GM12878 (cell line): ENCODE data around the gene EFTUD2. TPM values are rescaled to one million over a fixed set of nuclear protein-coding genes. Genes with fewer than 3 reads are reported as not detected.

Experiments used
- ATAC-seq: fragments of 200-7000 bp; cut with Tn5 transposase; 3 replicates; pipeline ENCODE4 v1.9.1; 2020; ENCODE audit warnings: mild to moderate bottlenecking, moderate library complexity
- BruUV-seq: library from RNA; stranded (reverse); fragments of 400-500 nt; replicated peaks from 2 replicates; lab custom pipeline; 2021; lab: Mats Ljungman, UMichigan
- CTCF ChIA-PET: fragments of 300-600 bp; sonication (Branson Sonifier 250); formaldehyde crosslinking; extraction: SDS; loops from one replicate; lab custom pipeline; 2021; ENCODE audit warnings: inconsistent platforms; lab: Yijun Ruan, JAX
- POLR2A ChIA-PET: fragments of 350-600 bp; formaldehyde crosslinking; extraction: SDS; loops from one replicate; lab custom pipeline; 2021; ENCODE audit warnings: inconsistent platforms; lab: Charles Lee
- RAD21 ChIA-PET: fragments of 300-600 bp; sonication (Branson Sonifier 250); formaldehyde crosslinking; loops from one replicate; lab custom pipeline; 2023; ENCODE audit warnings: antibody characterized with exemption; ENCODE audit not compliant: unreplicated experiment; lab: Charles Lee
- SMC1A ChIA-PET: fragments of 300-600 bp; sonication (Branson Sonifier 250); formaldehyde crosslinking; loops from one replicate; lab custom pipeline; 2023; ENCODE audit not compliant: unreplicated experiment, uncharacterized antibody; lab: Charles Lee
- DNase-seq: peaks from one replicate; pipeline ENCODE4 v3.0.0-alpha.2; 2011; ENCODE audit warnings: low read depth, low spot score
- FAIRE-seq: peaks from 3 replicates; lab custom pipeline; 2011; peaks lifted over from hg19 to GRCh38; lab: Jason Lieb, UNC
- H2AFZ ChIP-seq: 2 replicates; pipeline ENCODE4 v1.6.0; 2011; ENCODE audit warnings: low read depth, low read length, control low read depth; ENCODE audit not compliant: control insufficient read depth
- H3K27ac ChIP-seq: 2 replicates; pipeline ENCODE4 v1.5.1; 2011; ENCODE audit warnings: control low read depth; ENCODE audit not compliant: control insufficient read depth, insufficient read depth
- H3K27me3 ChIP-seq, 2 experiments: replicated peaks in 1 of 2; 2 replicates each; pipeline versions ENCODE4 v1.6.0 to v1.6.1; 2011; ENCODE audit warnings: low read length in 1 of 2; ENCODE audit not compliant: control insufficient read depth in 2 of 2, insufficient read depth in 2 of 2
- H3K36me3 ChIP-seq, 2 experiments: 2 replicates each; pipeline ENCODE4 v1.5.1; 2011; ENCODE audit warnings: low read length in 1 of 2; ENCODE audit not compliant: control insufficient read depth in 2 of 2, insufficient read depth in 2 of 2
- H3K4me1 ChIP-seq: 2 replicates; pipeline ENCODE4 v1.6.1; 2011; ENCODE audit warnings: mild to moderate bottlenecking, low read length, moderate library complexity, mixed read lengths; ENCODE audit not compliant: control insufficient read depth, insufficient read depth
- H3K4me2 ChIP-seq: 2 replicates; pipeline ENCODE4 v1.6.0; 2011; ENCODE audit warnings: control low read depth; ENCODE audit not compliant: control insufficient read depth, insufficient read depth
- H3K4me3 ChIP-seq: fragments of 200-600 bp; sonication (generic); 2 replicates; pipeline ENCODE4 v1.5.1; 2016
- H3K79me2 ChIP-seq: 2 replicates; pipeline ENCODE4 v1.6.0; 2011; ENCODE audit warnings: low read length; ENCODE audit not compliant: control insufficient read depth, insufficient read depth
- H3K9ac ChIP-seq: 2 replicates; pipeline ENCODE4 v1.8.0; 2011; ENCODE audit warnings: low read length, control low read depth, mixed read lengths; ENCODE audit not compliant: control insufficient read depth, insufficient read depth
- H3K9me3 ChIP-seq: replicated peaks from 3 replicates; pipeline ENCODE4 v1.5.1; 2011; ENCODE audit warnings: mild to moderate bottlenecking, low read length; ENCODE audit not compliant: control insufficient read depth, insufficient read depth
- H4K20me1 ChIP-seq: 2 replicates; pipeline ENCODE4 v1.6.0; 2011; ENCODE audit not compliant: control insufficient read depth, insufficient read depth
- BCL3 ChIP-seq: IDR thresholded peaks from 2 replicates; pipeline ENCODE4 v1.6.1; 2011; ENCODE audit warnings: borderline replicate concordance, low read depth, mild to moderate bottlenecking, moderate library complexity, low read length; ENCODE audit not compliant: insufficient read depth, poor library complexity, severe bottlenecking
- CBFB ChIP-seq: IDR thresholded peaks from 2 replicates; pipeline ENCODE4 v1.6.1; 2016; ENCODE audit warnings: antibody characterized with exemption, low read depth
- EZH2 ChIP-seq: IDR thresholded peaks from 2 replicates; pipeline ENCODE4 v1.6.1; 2012; ENCODE audit warnings: low read depth, mild to moderate bottlenecking, control low read depth, inconsistent platforms, low read length, borderline replicate concordance; ENCODE audit not compliant: control insufficient read depth
- MEF2B ChIP-seq: fragments of 450-650 bp; IDR thresholded peaks from 2 replicates; pipeline ENCODE4 v1.6.1; 2018; ENCODE audit warnings: mild to moderate bottlenecking, moderate library complexity; ENCODE audit not compliant: partially characterized antibody, poor library complexity, severe bottlenecking
- SIX5 ChIP-seq: IDR thresholded peaks from 2 replicates; pipeline ENCODE4 v1.6.1; 2011; ENCODE audit warnings: mild to moderate bottlenecking, low read depth, low read length, moderate library complexity; ENCODE audit not compliant: severe bottlenecking
- TARDBP ChIP-seq: IDR thresholded peaks from 2 replicates; pipeline ENCODE4 v1.6.1; 2016; ENCODE audit warnings: borderline replicate concordance
- TCF12 ChIP-seq: IDR thresholded peaks from 2 replicates; pipeline ENCODE4 v1.6.1; 2011; ENCODE audit warnings: low read depth, mild to moderate bottlenecking, low read length
- WGBS: methylation state at CpG from one replicate; pipeline ENCODE4 v1.1.6; 2016; ENCODE audit warnings: low lambda C conversion rate; ENCODE audit not compliant: insufficient replicate concordance, insufficient coverage; ENCODE audit errors: missing lambda C conversion rate; 5-methylcytosine and 5-hydroxymethylcytosine counted together
- in situ Hi-C: fragments of 300-500 bp; cut with MboI; formaldehyde crosslinking; loops from 9 replicates; pipeline ENCODE4 v1.14.3; 2018; ENCODE audit warnings: mixed read lengths
- intact Hi-C: fragments of 100-400 bp; cut with micrococcal nuclease; formaldehyde crosslinking; loops from one replicate; pipeline ENCODE4 v1.14.2; 2022; ENCODE audit not compliant: unreplicated experiment
- polyA plus RNA-seq, 11 experiments: library from polyadenylated mRNA; depleted of rRNA in 4 of 11; unstranded in 6 of 11; stranded (reverse) in 5 of 11; fragments of >200 nt; fragmentation: Nextera tagmentation in 4 of 11; fragmentation: Illumina TruSeq in 1 of 11; extraction: Ambion mirVana in 4 of 11; extraction: Trizol in 1 of 11; gene quantifications; 1 replicate in 1 of 11; 2 replicates in 10 of 11; pipeline versions ENCODE4 v1.2.1 to v1.2.3, GENCODE V29; 2011 to 2016; ENCODE audit warnings: inconsistent platforms in 2 of 11, missing spikeins in 2 of 11, low read depth in 1 of 11
- total RNA-seq, 4 experiments: library from RNA; depleted of rRNA in 3 of 4; stranded (reverse); fragments of >200 nt in 3 of 4; fragmentation: Illumina TruSeq in 1 of 4; extraction: Trizol in 1 of 4; gene quantifications; 2 replicates each; pipeline versions ENCODE4 v1.2.1 to v1.2.3, GENCODE V29; 2013 to 2021
- TF ChIP-seq, protein P1 (sequence below): IDR thresholded peaks from 2 replicates; pipeline ENCODE4 v1.6.1; 2012; ENCODE audit warnings: improper control_type of control experiment, low read depth, low read length; ENCODE audit not compliant: insufficient replicate concordance
- TF ChIP-seq, protein P2 (sequence below): fragments of 450-650 bp; IDR thresholded peaks from 2 replicates; pipeline ENCODE4 v1.6.1; 2017; ENCODE audit warnings: mild to moderate bottlenecking, moderate library complexity

The EFTUD2 gene
- total and polyA plus RNA-seq, 10 of the 15 experiments (the other 5 are each of a cell fraction or from before 2014, with no cell fraction given): 33.0 to 198 (median 126) TPM

- ATAC-seq (no peak; the same call in 2 of the 3 replicates), FAIRE-seq (no peak), DNase-seq (no peak)
- H3K36me3 ChIP-seq: peaks cover 16 to 32% of the 10 kb centered on the region in 2 experiments; a peak in 3 of 4 replicates
- H3K4me3 ChIP-seq: no peak overlapping the region
- in situ Hi-C loops (loop anchor here (25.0 kb wide), 1 partner anchor 1638 kb away; the partner anchor contains the start of gene TMEM106A), intact Hi-C loops (no loop called here)
- H4K20me1 ChIP-seq: no peaks in the 10 kb centered on the region
- H3K4me1 ChIP-seq: no peaks in the 10 kb centered on the region
- 74% methylated on average over 7 of the region's 7 CpGs for WGBS
- H3K27ac ChIP-seq: no peak overlapping the region
- RAD21 ChIA-PET: no interaction called here
- H3K9ac ChIP-seq: no peak overlapping the region
- no TSS peak for BruUV-seq
- H3K4me2 ChIP-seq: no peak overlapping the region
- no peaks in the 10 kb centered on the region for H3K79me2 ChIP-seq
- H3K9me3 ChIP-seq: no peaks in the 10 kb centered on the region
- no peak overlapping the region for H2AFZ ChIP-seq
- POLR2A ChIA-PET: interaction anchor here (0.6 kb wide), 1 partner anchor 13 kb away, joined by 3 read pairs; no protein-coding TSS in a partner anchor
- CTCF ChIA-PET: no interaction called here
- TF ChIP-seq, protein P1, sequence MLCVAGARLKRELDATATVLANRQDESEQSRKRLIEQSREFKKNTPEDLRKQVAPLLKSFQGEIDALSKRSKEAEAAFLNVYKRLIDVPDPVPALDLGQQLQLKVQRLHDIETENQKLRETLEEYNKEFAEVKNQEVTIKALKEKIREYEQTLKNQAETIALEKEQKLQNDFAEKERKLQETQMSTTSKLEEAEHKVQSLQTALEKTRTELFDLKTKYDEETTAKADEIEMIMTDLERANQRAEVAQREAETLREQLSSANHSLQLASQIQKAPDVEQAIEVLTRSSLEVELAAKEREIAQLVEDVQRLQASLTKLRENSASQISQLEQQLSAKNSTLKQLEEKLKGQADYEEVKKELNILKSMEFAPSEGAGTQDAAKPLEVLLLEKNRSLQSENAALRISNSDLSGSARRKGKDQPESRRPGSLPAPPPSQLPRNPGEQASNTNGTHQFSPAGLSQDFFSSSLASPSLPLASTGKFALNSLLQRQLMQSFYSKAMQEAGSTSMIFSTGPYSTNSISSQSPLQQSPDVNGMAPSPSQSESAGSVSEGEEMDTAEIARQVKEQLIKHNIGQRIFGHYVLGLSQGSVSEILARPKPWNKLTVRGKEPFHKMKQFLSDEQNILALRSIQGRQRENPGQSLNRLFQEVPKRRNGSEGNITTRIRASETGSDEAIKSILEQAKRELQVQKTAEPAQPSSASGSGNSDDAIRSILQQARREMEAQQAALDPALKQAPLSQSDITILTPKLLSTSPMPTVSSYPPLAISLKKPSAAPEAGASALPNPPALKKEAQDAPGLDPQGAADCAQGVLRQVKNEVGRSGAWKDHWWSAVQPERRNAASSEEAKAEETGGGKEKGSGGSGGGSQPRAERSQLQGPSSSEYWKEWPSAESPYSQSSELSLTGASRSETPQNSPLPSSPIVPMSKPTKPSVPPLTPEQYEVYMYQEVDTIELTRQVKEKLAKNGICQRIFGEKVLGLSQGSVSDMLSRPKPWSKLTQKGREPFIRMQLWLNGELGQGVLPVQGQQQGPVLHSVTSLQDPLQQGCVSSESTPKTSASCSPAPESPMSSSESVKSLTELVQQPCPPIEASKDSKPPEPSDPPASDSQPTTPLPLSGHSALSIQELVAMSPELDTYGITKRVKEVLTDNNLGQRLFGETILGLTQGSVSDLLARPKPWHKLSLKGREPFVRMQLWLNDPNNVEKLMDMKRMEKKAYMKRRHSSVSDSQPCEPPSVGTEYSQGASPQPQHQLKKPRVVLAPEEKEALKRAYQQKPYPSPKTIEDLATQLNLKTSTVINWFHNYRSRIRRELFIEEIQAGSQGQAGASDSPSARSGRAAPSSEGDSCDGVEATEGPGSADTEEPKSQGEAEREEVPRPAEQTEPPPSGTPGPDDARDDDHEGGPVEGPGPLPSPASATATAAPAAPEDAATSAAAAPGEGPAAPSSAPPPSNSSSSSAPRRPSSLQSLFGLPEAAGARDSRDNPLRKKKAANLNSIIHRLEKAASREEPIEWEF: peak; percentile 30
- no peak for TF ChIP-seq CBFB
- TF ChIP-seq, protein P2, sequence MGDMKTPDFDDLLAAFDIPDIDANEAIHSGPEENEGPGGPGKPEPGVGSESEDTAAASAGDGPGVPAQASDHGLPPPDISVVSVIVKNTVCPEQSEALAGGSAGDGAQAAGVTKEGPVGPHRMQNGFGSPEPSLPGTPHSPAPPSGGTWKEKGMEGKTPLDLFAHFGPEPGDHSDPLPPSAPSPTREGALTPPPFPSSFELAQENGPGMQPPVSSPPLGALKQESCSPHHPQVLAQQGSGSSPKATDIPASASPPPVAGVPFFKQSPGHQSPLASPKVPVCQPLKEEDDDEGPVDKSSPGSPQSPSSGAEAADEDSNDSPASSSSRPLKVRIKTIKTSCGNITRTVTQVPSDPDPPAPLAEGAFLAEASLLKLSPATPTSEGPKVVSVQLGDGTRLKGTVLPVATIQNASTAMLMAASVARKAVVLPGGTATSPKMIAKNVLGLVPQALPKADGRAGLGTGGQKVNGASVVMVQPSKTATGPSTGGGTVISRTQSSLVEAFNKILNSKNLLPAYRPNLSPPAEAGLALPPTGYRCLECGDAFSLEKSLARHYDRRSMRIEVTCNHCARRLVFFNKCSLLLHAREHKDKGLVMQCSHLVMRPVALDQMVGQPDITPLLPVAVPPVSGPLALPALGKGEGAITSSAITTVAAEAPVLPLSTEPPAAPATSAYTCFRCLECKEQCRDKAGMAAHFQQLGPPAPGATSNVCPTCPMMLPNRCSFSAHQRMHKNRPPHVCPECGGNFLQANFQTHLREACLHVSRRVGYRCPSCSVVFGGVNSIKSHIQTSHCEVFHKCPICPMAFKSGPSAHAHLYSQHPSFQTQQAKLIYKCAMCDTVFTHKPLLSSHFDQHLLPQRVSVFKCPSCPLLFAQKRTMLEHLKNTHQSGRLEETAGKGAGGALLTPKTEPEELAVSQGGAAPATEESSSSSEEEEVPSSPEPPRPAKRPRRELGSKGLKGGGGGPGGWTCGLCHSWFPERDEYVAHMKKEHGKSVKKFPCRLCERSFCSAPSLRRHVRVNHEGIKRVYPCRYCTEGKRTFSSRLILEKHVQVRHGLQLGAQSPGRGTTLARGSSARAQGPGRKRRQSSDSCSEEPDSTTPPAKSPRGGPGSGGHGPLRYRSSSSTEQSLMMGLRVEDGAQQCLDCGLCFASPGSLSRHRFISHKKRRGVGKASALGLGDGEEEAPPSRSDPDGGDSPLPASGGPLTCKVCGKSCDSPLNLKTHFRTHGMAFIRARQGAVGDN: 0 out of 2 replicates have a peak, but pooled peaks have one; percentile 23
- 0 out of 2 replicates have a peak, but pooled peaks have one; percentile 16 for TF ChIP-seq TCF12
- no peak for TF ChIP-seq TARDBP
- no peak for TF ChIP-seq BCL3
- no peak for TF ChIP-seq EZH2
- no peak for TF ChIP-seq SIX5
- TF ChIP-seq MEF2B: peak; percentile 86
- SMC1A ChIA-PET: no interaction called here
- H3K27me3 ChIP-seq: no peaks in the 10 kb centered on the region
Observed at GRCh38 chr17:44850025-44850424, 49.2 kb downstream of the EFTUD2 start.
